CD4-positive, alpha-beta T cell treated with Interleukin-1 beta for 1 hour (primary cell): Measurements from ENCODE around the gene ARSD.
"Not testable (repeated sequence)": the region's sequence is repeated elsewhere in the genome, so short reads cannot be mapped to it uniquely, and the experiment has no call there.

Experiments
- DNase-seq, 2 donors: peaks; one replicate each; pipeline ENCODE4 v3.0.0-alpha.2; 2020 to 2022

ARSD gene

DNA sequence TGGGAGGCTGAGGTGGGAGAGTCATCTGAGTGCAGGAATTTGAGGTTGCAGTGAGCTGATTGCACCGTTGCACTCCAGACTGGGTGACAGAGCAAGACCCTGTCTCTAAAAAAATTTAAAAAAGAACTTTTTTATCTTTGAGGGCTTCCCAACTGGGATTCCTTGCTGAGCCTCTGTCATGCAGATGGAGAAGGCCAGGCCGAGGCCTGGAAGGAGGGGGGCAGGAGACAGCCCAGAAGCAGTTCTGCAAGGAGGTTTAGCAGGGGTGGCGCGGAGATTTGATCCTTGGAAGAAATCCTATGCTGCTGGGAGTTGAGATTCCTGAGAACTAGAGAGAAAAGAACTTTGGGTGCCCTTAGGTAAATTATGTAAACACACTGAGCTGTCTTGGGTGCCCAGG lies 2.5 kb upstream of the ARSD start:
- DNase-seq: no peak

DNA sequence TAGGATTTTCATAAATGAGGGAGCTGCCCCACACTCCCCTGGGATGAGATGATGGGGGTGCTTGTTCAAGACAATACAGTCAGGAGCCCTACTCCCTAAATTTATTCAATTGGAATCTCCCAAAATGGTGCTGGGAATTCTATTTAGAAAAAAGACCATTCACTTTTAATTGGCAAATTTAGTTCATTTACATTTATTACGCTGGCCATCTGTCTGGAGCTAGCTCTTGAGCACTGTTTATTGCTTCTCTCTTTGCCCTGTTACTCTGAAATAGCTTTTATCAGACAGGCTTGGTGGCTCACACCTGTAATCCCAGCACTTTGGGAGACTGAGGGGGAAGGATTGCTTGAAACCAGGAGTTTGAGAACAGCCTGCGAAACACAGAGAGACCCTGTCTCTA lies 2.0 kb upstream of the ARSD start:
- DNase-seq: no peak

DNA sequence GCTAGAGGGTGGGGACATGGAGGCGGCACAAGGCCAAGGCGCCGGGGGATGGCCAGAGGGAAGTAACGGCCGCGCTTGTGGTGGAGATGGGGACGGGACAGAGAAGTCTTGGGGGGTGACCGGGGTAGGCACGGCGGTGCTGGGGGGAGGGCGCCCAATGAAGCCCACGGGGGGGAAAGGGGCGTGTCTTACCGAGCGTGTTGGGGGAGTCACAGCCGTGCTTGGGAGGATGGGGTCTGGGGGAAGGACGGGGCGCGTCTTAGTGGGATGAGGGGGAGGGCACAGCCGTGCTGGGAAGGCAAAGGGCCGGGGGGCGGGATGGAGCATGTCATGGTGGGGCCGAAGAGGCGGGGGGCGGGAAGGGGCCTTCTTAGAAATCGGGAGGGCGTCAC lies 952 bp downstream of the ARSD start:
- peak in 1 of 2 donors; percentile 38 for DNase-seq

DNA sequence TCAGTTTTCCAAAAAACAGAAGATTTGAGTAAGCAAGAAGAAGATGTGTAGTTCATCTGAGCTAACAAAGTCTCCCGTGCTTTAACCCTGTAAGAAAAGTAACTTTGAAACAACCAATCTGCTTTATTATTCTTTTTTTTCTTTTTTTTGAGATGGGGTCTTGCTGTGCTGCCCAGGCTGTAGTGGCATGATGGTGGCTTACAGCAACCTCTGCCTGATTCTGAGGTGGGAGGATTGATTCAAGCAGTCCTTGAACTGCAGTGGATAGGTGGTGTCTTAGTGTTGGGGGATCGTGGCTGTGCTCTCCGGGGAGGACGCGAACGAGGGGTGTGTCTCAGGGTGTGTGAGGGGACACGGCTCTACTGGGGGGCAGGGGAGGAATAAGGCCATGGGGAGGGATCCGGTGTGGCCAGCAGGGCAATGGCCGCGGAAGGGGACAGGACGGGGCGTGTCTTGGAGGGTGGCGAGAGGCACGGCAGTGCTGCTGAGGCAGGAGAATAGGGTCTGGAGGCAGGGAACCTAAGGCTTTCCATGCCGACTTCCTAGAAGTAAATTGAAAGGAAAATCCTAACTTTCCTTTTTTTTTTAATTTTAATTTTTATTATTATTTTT lies 2.4 kb downstream of the ARSD start:
- no peak for DNase-seq

- not testable (repeated sequence) for DNase-seq
These were observed 2.9 kb downstream of the ARSD start for GRCh38 chrX:2926255-2926654.

DNA sequence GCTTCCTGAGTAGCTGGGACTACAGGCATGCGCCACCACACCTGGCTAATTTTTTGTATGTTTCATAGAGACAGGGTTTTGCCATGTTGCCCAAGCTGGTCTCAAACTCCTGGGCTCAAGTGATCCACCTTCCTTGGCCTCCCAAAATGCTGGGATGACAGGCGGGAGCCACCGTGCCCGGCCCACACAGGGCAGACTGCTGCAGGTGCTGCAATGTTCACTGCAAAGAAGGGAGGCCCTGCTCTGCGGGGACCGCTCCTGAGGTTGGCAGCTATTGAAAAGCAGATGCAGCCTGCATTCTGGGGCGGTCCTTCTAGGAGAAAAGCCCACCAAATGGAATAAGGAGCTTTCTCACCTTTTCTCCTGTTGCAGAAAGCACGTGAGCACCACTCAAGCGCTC lies 5.0 kb downstream of the ARSD start:
- no peak for DNase-seq

GRCh38 chrX:2921750-2922149 lies 7.4 kb downstream of the ARSD start:
- no peak for DNase-seq

GRCh38 chrX:2921193-2921592 lies 7.9 kb downstream of the ARSD start:
- no peak for DNase-seq

DNA sequence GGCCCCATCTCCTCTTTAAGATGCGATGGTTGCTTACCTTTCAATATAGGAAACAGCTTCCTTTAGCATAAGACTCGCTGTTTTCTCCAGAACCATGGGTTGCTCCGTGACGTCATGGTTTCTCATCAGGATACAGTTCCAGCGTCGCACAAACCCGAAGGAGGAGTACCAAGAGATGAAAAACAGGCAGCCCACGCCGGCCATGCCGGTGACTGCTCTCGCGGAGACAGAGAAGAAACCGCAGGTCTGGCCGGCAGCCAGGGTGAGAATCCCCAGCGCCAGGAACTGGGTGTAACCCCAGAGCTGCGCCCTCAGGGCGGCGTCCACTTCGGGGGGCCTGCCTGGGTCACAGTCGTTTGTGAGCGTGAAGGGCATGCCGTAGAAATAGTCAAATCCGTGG lies 11.4 kb downstream of the ARSD start:
- no peak for DNase-seq

DNA sequence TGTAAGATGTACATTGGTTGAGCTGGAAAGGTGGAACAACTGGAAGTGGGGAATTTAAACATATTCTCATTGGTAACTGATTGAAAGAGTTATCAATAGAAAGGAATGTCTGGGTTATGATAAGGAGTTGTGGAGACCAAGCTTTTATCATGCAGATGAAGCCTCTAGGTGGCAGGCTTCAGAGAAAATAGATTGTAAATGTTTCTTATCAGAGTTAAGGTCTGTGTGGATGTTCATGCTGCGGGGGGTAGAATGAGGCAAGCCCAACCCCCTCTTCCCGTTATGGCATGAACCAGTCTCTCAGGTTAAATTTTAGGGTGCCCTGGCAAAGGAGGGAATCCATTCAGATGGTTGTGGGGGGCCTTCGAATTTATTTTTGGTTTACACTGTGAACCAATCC lies 16.0 kb downstream of the ARSD start:
- no peak for DNase-seq

- no peak for DNase-seq
These were observed 19.0 kb downstream of the ARSD start for GRCh38 chrX:2910109-2910508.

- DNase-seq: no peak
These were observed 20.9 kb downstream of the ARSD start for GRCh38 chrX:2908125-2908685.

- DNase-seq: no peak
These were observed 21.8 kb downstream of the ARSD start for GRCh38 chrX:2907295-2907694.

- no peak for DNase-seq
These were observed 25.8 kb downstream of the ARSD start for GRCh38 chrX:2903366-2903765.

GRCh38 chrX:2902841-2903240 lies 26.3 kb downstream of the ARSD start:
- no peak for DNase-seq

DNA sequence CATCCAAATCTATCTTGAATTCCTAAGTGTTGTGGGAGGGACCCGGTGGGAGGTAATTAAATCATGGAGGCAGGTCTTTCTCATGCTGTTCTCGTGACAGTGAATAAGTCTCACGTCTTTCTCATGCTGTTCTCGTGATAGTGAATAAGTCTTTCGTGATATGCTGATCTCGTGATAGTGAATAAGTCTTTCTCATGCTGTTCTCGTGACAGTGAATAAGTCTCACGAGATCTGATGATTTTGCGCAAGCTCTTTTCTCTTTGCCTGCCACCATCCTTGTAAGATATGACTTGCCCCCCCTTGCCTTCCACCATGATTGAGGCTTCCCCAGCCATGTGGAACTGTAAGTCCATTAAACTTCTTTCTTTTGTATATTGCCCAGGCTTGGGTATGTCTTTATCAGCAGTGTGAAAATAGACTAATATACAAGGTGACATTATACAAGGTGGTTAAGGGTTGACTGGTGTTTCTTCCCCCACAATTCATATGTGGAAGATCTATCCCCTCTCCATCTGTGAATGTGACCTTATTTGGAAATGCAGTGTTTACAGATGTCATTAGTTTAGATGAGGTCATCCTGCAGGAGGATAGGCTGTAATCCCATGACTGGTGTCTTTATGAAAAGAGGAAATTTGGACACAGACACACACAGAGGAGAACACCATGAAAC lies 27.6 kb downstream of the ARSD start:
- DNase-seq: no peak

GRCh38 chrX:2898846-2899512 lies 30.2 kb downstream of the ARSD start:
- DNase-seq: no peak

- DNase-seq: peak; percentile 21
These were observed 31.2 kb downstream of the ARSD start for GRCh38 chrX:2897690-2898623.

GRCh38 chrX:2897311-2897689 lies 31.8 kb downstream of the ARSD start:
- no peak for DNase-seq

DNA sequence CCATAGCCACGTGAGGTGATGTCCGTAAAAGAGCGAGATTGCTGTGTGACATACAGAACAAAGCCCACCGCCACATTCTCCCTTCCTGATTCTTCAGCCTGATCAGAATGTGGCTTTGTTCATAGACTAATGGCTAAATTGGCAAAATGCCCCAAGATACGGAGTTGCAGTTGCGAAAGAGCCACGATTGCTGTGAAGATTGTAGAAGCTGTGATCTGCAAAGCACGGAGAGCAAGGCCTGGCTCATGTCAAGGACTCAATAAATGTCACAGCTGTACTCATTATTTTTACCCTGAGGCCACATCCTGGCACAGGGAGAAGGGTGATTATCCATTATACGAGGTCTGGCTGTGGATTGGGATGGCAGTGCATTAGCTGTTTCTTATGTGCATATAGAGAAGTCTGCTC lies 34.2 kb downstream of the ARSD start:
- DNase-seq: no peak

DNA sequence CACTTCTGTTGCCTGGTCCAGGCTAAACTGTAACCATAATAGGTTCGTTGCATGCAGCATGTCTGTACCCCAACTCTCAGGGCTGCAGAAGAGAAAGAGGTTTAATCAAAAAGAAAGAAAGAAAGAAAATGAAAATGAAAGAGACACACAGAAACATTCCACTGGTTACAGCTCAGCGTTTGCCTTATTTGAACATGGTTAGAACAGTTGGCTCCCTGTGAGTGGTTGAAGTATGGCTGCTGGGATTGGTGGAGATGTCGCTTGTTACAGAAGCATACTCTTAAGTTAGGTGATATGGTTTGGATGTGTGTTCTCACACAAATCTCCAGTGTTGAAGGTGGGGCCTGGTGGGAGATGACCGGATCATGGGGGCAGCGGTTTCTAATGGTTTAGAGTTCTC lies 36.3 kb downstream of the ARSD start:
- DNase-seq: no peak

GRCh38 chrX:2890536-2891460 lies 38.3 kb downstream of the ARSD start:
- not testable (repeated sequence) for DNase-seq
